NCI-H2227 (cell line): ENCODE measurements around the gene CAMLG.
"Not testable (repeated sequence)": the region's sequence is repeated elsewhere in the genome, so short reads cannot be mapped to it uniquely, and the experiment has no call there.

ENCODE experiments used
- DNase-seq: peaks from one replicate; lab custom pipeline; 2025; ENCODE audit not compliant: unreplicated experiment; lab: John Stamatoyannopoulos, UW

Gene CAMLG

DNA sequence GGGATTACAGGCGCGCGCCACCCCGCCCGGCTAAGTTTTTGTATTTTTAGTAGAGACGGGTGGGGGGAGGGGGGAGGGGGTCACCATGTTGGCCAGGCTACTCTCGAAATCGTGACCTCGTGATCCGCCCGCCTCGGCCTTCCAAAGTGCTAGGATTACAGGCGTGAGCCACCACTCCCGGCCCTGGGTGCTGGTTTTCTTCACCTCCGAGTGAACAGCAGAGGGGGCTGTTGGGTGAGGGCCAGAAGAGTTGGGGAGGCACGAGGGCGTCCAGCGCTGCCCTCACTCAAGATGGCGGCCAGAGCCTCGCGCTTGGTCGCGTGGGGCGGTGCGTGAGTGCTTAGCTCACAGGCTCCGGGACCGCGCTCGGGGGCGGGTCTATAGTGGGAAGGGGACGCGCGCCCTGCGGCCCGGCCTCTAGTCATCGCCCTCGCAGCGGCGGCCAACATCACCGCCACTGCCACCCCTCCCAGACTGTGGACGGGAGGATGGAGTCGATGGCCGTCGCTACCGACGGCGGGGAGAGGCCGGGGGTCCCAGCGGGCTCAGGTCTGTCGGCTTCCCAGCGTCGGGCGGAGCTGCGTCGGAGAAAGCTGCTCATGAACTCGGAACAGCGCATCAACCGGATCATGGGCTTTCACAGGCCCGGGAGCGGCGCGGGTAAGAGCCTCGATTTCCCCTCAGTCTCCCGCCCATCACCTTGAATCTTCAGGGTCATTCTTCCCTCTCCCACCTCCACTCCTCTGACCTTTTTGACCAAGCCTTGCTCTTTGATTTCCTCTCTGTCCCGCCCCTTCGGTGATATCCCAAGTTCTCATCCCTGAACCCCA lies at the start of gene CAMLG:
TSS of gene CAMLG (plus strand) at position 416 of the 830 bp plus-strand sequence. CDS start at position 489, 73 bp downstream.
- DNase-seq, result peak; percentile 97

GRCh38 chr5:134690144-134690543 lies 48.2 kb upstream of the CAMLG start:
- DNase-seq, result not testable (repeated sequence)

DNA sequence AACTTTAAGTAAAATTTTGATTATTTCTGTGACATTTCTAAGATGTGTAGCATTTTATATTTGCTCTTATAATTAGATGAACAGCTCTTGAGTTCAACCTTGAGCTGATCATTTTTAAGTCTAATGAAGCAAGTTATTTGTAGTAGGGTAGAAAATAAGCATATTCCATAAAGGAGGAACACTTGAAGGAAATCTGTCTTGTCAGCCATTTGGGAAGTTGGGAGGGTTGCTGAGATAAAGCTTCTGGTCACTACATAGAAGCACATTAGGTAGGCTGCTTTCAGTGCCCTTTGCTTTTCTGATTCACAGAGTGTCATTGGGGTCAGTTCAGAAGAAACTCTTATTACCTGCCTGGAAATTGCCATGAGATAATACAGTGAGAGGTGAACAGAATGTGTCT lies 45.6 kb upstream of the CAMLG start:
- DNase-seq, result no peak

- no peak for DNase-seq
Observed at GRCh38 chr5:134708301-134708700, 30.0 kb upstream of the CAMLG start.

- DNase-seq, result no peak
Observed at GRCh38 chr5:134714120-134714519, 24.2 kb upstream of the CAMLG start.

DNA sequence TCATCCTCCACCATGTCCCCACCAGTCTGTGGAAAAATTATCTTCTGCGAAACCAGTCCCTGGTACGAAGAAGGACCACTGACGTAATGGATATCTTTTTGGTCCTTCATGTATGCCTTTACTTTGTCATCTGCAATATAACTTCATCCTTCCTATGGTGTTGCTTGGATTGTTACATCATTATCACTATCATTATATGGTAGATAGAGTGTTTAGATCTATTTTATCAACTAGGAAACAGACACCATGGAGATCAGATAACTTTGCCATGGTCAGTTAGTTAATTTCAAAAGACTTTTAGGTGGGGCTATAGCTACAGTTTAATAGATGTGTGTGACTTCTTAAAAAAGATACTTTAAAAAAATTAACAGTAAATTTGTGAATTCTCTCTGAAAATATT lies 23.8 kb upstream of the CAMLG start:
- no peak for DNase-seq

DNA sequence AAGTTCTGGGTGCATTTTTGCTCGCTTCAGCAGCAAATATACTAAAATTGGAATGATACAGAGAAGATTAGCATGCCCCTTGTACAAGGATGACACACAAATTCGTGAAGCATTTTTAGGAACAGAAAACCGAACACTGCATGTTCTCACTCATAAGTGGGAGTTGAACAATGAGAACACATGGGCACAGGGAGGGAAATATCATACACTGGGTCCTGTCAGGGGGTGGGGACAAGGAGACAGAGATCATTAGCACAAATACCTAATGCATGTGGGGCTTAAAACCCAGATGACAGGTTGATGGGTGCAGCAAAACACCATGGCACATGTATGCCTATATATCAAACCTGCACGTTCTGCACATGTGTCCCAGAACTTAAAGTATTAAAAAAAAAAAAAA lies 22.9 kb upstream of the CAMLG start:
- DNase-seq, result not testable (repeated sequence)

GRCh38 chr5:134724872-134725271 lies 13.5 kb upstream of the CAMLG start:
- no peak for DNase-seq

- no peak for DNase-seq
Observed at GRCh38 chr5:134732819-134733218, 5.5 kb upstream of the CAMLG start.

GRCh38 chr5:134735243-134735642 lies 3.1 kb upstream of the CAMLG start:
- no peak for DNase-seq

- DNase-seq, result no peak
Observed at GRCh38 chr5:134736173-134736812, 2.1 kb upstream of the CAMLG start.

- DNase-seq, result peak; percentile 19
Observed at GRCh38 chr5:134738963-134739661, 764 bp downstream of the CAMLG start.

- no peak for DNase-seq
Observed at GRCh38 chr5:134741052-134741451, 2.7 kb downstream of the CAMLG start.

- DNase-seq, result no peak
Observed at GRCh38 chr5:134742134-134742533, 3.8 kb downstream of the CAMLG start.

- no peak for DNase-seq
Observed at GRCh38 chr5:134749415-134749814, 11.1 kb downstream of the CAMLG start.

- no peak for DNase-seq
Observed at GRCh38 chr5:134758176-134758503, 19.8 kb downstream of the CAMLG start.

- peak; percentile 94 for DNase-seq
Observed at GRCh38 chr5:134758504-134759341, 20.4 kb downstream of the CAMLG start, which contains the start of gene DDX46. Gene DDX46, plus strand, starts transcription at chr5:134758779. Its CDS starts 160 bp downstream, at chr5:134758939.

DNA sequence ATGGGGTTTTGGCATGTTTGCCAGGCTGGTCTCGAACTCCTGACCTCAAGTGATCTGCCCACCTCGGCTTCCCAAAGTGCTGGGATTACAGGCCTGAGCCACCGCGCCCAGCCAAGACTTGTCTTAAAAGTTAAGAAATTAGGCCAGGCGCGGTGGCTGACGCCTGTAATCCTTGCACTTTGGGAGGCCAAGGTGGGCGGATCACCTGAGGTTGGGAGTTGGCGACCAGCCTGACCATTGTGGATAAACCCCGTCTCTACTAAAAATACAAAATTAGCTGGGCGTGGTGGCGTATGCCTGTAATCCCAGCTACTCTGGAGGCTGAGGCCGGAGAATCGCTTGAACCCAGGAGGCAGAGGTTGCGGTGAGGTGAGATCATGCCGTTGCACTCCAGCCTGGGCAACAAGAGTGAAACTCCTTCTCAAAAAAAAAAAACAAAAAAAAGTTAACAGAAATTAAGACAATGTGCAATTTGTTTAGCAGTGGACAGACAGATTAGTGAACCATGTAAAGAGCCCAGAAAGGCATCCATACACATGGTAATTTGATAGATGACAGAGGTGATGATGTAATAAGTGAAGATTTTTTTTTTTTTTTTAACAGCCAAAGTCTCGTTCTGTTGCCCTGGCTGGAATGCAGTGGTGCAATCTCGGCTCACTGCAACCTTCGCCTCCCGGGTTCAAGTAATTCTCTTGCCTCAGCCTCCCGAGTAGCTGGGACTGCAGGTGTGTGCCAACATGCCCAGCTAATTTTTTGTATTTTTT lies 29.4 kb downstream of the CAMLG start:
- DNase-seq, result not testable (repeated sequence)

- no peak for DNase-seq
Observed at GRCh38 chr5:134769206-134769605, 30.9 kb downstream of the CAMLG start.

DNA sequence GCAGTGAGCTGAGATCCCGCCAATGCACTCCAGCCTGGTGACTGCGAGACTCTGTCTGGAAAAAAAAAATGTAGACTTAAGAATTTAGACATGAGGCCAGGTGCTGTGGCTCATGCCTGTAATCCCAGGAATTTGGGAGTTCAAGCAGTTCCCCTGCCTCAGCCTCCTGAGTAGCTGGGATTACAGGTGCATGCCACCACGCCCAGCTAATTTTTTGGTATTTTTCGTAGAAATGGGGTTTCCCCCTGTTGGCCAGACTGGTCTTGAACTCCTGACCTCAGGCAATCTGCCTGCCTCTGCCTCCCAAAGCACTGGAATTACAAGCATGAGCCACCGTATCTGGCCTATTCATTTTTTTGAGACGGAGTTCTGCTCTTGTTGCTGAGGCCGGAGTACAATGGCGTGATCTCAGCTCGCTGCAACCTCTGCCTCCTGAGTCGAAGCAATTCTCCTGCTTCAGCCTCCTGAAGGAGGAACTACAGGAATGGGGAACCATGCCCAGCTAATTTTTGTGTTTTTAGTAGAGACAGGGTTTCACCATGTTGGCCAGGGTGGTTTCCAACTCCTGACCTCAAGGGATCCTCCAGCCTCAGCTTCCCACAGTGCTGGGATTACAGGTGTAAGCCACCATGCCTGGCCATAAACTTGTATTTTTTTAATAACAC lies 34.2 kb downstream of the CAMLG start:
- DNase-seq, result no peak
